T47D (cell line): ENCODE measurements around the gene NEK11.

Experiments
- DNase-seq, 2 experiments: peaks; one replicate each; pipeline versions ENCODE4 v3.0.0 to v3.0.0-alpha.2; 2011 to 2012; ENCODE audit warnings: low read depth in 1 of 2, low spot score in 1 of 2
- JUND ChIP-seq: IDR thresholded peaks from 2 replicates; pipeline ENCODE4 v1.6.1; 2012; ENCODE audit warnings: low read depth
- in situ Hi-C: cut with HindIII; loops from 2 replicates; pipeline ENCODE4 v1.10.0; 2016; ENCODE audit warnings: low sequenced_read_pairs, low pct_unique_long_range_greater_than_20kb

Gene NEK11

GRCh38 chr3:131381445-131382291 lies 355.0 kb downstream of the NEK11 start, which contains the start of gene NUDT16:
Gene NUDT16 (plus strand): TSS chr3:131381774. CDS start chr3:131381805, 31 bp downstream.
- in situ Hi-C loops: no loop called here
- TF ChIP-seq JUND: no peak

GRCh38 chr3:131386429-131387165 lies 359.9 kb downstream of the NEK11 start:
- no peak for DNase-seq
- in situ Hi-C loops: no loop called here
- no peak for TF ChIP-seq JUND

More at GRCh38 chr3:131381445-131382291, 355.0 kb downstream of the NEK11 start, which contains the start of gene NUDT16:
- DNase-seq: peak; percentile 93 to 99

GRCh38 chr3:131387796-131388489 lies 361.3 kb downstream of the NEK11 start:
- TF ChIP-seq JUND: no peak
- in situ Hi-C loops: no loop called here
- DNase-seq: no peak

DNA sequence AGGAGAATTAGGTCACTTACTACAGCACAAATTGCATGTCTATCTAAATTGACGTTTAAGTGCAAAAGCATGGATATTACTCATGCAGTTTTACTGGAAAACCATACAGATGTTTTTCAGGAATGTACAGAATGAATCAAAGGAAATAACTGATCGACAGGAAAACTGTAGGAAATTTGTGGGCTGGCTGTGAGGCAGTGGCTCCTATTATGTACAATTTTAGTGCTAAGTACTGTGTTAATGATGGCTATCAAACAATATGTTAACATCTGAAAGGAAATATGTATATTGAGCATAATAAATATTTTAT lies 361.8 kb downstream of the NEK11 start:
- no peak for TF ChIP-seq JUND
- in situ Hi-C loops: no loop called here
- DNase-seq: no peak

DNA sequence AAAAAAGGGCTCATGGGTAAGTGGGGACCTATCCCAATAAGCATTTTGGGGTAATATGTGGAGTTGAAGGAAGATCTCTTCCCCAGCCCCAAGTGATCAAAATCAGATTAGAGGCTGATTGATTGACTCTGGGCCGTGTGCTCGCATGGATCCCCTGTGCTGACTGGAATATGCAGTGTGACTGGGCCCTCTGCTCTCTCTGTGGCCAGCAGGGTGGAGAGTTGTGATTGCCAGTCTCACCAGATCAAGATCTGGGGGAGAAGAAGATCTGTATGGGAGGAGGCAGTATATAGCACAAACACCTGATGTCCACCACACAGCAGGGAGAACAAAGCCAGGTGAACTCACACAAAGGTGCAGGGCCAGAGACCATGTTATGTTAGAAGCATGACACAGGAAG lies 363.7 kb downstream of the NEK11 start:
- DNase-seq: no peak
- TF ChIP-seq JUND: no peak
- in situ Hi-C loops: no loop called here

DNA sequence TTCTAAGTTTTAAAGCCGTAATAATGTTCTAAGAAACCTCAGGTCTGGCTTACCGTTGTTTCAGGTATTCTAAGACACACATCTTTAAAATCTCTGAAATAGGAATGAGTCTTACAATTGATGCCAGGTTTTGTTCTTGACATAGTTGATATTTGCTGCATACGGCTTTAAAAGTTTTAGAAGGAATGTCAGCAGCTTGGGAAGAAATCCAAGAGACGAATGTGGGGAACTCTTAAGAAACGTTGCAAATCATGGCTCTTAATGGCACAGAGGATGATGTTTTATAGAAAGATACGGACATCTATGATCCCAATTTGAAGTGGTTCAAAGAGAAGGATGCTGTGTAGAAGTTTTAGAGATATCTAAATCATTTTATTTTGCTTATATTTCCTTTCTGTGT lies 366.4 kb downstream of the NEK11 start:
- in situ Hi-C loops: no loop called here
- no peak for TF ChIP-seq JUND
- DNase-seq: no peak

GRCh38 chr3:131393868-131394267 lies 367.2 kb downstream of the NEK11 start:
- no peak for DNase-seq
- TF ChIP-seq JUND: no peak
- in situ Hi-C loops: no loop called here

- TF ChIP-seq JUND: no peak
- in situ Hi-C loops: no loop called here
- no peak for DNase-seq
Measured at GRCh38 chr3:131394400-131394799, 367.7 kb downstream of the NEK11 start.

DNA sequence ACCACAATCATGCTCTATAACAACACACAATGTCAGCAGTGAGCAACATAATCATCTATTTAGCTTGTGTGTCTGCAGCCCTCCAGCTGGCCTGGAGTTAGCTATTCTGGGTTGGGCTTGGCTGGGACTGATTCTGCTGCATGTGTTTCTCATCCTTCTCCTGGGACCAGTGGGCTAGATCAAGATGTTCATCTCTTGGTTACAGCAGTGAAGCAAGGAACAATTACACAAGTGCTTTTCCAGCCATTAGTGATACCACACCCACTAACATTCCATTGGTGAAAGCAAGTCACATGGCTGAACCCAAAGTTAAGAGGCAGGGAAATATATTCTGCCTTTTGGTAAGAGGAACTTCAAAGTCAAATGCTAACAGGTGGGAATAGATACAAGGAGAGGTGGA lies 369.5 kb downstream of the NEK11 start:
- no peak for TF ChIP-seq JUND
- no peak for DNase-seq
- in situ Hi-C loops: no loop called here

- DNase-seq: no peak
- no peak for TF ChIP-seq JUND
- in situ Hi-C loops: no loop called here
Measured at GRCh38 chr3:131397889-131398288, 371.2 kb downstream of the NEK11 start.
